ENCODE measurements around the gene GON7. TPM values are rescaled to one million over a fixed set of nuclear protein-coding genes. Genes with fewer than 3 reads are reported as not detected.
"Not testable (repeated sequence)": the region's sequence is repeated elsewhere in the genome, so short reads cannot be mapped to it uniquely, and the experiment has no call there.

GON7 gene
- total RNA-seq, 1 experiment from 2014 or later: 11.2 TPM

DNA sequence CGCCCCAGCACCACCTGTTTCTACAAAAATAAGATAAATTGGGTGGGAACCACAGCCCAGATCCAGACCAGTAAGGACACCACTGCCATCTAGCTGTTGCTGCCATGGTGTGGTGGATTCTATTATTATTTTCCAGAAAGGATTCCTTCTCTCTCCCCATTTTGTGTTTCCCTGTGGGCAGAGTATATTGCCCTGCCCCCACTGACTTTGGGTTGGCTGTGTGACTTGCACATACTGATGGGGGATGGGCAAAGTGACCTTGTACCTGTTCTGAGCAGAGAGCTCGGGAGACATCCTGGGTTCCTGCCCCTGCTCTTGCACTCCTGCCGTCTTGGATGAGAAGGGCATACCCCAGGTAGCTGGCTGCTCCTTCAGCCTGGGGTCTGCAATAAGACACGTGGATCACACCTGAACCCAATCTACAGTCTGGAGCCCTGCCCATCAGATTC is 46.5 kb downstream of the GON7 start:
- no peak overlapping the region for H2AFZ ChIP-seq (ENCODE audit: low read depth, low read length, poor library complexity, severe bottlenecking)

DNA sequence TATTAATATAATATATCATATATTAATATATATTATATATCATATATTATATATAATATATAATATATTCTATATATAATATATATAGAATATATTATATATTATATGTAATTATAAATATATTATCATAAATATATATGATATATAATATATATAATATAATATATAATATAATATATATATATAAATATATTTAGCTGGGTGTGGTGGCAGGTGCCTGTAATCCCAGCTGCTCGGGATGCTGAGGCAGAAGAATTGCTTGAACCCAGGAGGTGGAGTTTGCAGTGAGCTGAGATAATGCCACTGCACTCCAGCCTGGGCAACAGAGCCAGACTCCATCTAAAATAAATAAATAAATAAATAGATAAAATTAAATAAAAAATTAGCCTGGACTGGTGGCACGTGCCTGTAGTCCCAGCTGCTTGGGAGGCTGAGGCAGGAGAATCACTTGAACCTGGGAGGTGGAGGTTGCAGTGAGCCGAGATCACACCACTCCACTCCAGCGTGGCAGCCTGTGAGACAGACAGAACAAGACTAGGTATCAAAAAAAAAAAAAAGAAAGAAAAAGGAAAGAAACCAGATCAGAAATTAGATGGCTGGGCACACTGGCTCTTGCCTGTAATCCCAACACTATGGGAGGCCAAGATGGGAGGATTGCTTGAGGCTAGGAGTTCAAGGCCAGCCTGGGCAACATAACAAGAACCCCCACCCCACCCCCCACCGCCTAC is 47.1 kb downstream of the GON7 start:
- not testable (repeated sequence) for H3K36me3 ChIP-seq (ENCODE audit: control insufficient read depth in 1 of 2, insufficient read depth in 2 of 2, low read length in 2 of 2); H3K9me3 ChIP-seq (ENCODE audit: control insufficient read depth in 1 of 2, insufficient read depth in 1 of 2, low read depth in 1 of 2, low read length in 2 of 2); BruUV-seq (replicated peaks); DNase-seq (ENCODE audit: low read depth, low spot score); H3K4me3 ChIP-seq (replicated peaks in 1 of 2; ENCODE audit: low read depth in 1 of 2, low read length in 2 of 2); H4K20me1 ChIP-seq (ENCODE audit: insufficient read depth); H3K27me3 ChIP-seq (ENCODE audit: insufficient read depth, low read length); H3K79me2 ChIP-seq (ENCODE audit: insufficient read depth, low read length); H2AFZ ChIP-seq (ENCODE audit: low read depth, low read length, poor library complexity, severe bottlenecking); H3K27ac ChIP-seq (ENCODE audit: low read depth, low read length); H3K9me2 ChIP-seq (ENCODE audit: insufficient read depth); H3K4me1 ChIP-seq (ENCODE audit: control insufficient read depth in 1 of 2, insufficient read depth in 2 of 2, low read length in 2 of 2); H3K9ac ChIP-seq (ENCODE audit: low read length)
- CTCF ChIA-PET: interaction anchor here (0.6 to 1.9 kb wide), 12 partner anchors 9 to 445 kb away, joined by 3 to 11 read pairs (median 4); no protein-coding TSS in a partner anchor
- ATAC-seq: peak; percentile 3; the same call in 1 of the 2 replicates
- RAD21 ChIA-PET (ENCODE audit: low non-redundant PET in 1 of 2, low total read pairs in 2 of 2, uncharacterized antibody in 2 of 2, unreplicated experiment in 2 of 2): interaction anchor here in 1 of 2 experiments (0.6 to 1.2 kb wide), 2 partner anchors 28 to 47 kb away, joined by 3 read pairs; no protein-coding TSS in a partner anchor
- intact Hi-C loops (cut with micrococcal nuclease): loop anchor here (1.0 kb wide), 1 partner anchor 207 kb away; no protein-coding TSS in a partner anchor
- POLR2A ChIA-PET: interaction anchor here (1.2 to 1.4 kb wide), 2 partner anchors 10 to 25 kb away, joined by 3 to 6 read pairs; partner anchors contain the start of genes LYSET and MOAP1
- peak overlapping the region; percentile 6; the same call in 1 of the 2 replicates for H3K4me2 ChIP-seq (ENCODE audit: low read length)

More for the DNA sequence above, 46.5 kb downstream of the GON7 start:
- TF ChIP-seq ZFX (IDR thresholded peaks at IDR 0.05) (no peak), EZH2 (IDR thresholded peaks at IDR 0.05) (no peak), SIN3A (IDR thresholded peaks at IDR 0.05; ENCODE audit: low read depth) (no peak), ZNF274 (IDR thresholded peaks at IDR 0.05; ENCODE audit: low read depth, low read length) (no peak), CBX3 (IDR thresholded peaks at IDR 0.05; ENCODE audit: low read depth) (no peak), POLR2AphosphoS5 (IDR thresholded peaks at IDR 0.05; ENCODE audit: low read depth, low read length) (no peak), CEBPB (IDR thresholded peaks at IDR 0.05; ENCODE audit: low read depth) (no peak), RAD21 (IDR thresholded peaks at IDR 0.05; ENCODE audit: low read depth) (peak; percentile 66)
- TF ChIP-seq, protein P1, sequence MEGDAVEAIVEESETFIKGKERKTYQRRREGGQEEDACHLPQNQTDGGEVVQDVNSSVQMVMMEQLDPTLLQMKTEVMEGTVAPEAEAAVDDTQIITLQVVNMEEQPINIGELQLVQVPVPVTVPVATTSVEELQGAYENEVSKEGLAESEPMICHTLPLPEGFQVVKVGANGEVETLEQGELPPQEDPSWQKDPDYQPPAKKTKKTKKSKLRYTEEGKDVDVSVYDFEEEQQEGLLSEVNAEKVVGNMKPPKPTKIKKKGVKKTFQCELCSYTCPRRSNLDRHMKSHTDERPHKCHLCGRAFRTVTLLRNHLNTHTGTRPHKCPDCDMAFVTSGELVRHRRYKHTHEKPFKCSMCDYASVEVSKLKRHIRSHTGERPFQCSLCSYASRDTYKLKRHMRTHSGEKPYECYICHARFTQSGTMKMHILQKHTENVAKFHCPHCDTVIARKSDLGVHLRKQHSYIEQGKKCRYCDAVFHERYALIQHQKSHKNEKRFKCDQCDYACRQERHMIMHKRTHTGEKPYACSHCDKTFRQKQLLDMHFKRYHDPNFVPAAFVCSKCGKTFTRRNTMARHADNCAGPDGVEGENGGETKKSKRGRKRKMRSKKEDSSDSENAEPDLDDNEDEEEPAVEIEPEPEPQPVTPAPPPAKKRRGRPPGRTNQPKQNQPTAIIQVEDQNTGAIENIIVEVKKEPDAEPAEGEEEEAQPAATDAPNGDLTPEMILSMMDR (IDR thresholded peaks at IDR 0.05 in 2 of 3, conservative IDR thresholded peaks at IDR 0.05 in 1 of 3; ENCODE audit: borderline replicate concordance in 1 of 3, insufficient read depth in 1 of 3, low read depth in 2 of 3, low read length in 2 of 3): peak; percentile 34 to 58 (median 52); a peak in 5 of 6 replicates
- no TSS peak for BruUV-seq (replicated peaks)
- CTCF ChIA-PET: interaction anchor here (0.6 to 1.9 kb wide), 12 partner anchors 8 to 445 kb away, joined by 3 to 11 read pairs (median 4); no protein-coding TSS in a partner anchor
- H3K9me3 ChIP-seq (ENCODE audit: control insufficient read depth in 1 of 2, insufficient read depth in 1 of 2, low read depth in 1 of 2, low read length in 2 of 2): no peaks in the 10 kb centered on the region
- no peaks in the 10 kb centered on the region for H3K9me2 ChIP-seq (ENCODE audit: insufficient read depth)
- peak overlapping the region; percentile 6; the same call in 1 of the 2 replicates for H3K4me2 ChIP-seq (ENCODE audit: low read length)
- peak; percentile 87 for ATAC-seq
- POLR2A ChIA-PET: interaction anchor here (1.2 to 1.4 kb wide), 2 partner anchors 9 to 24 kb away, joined by 3 to 6 read pairs; partner anchors contain the start of genes LYSET and MOAP1
- DNase-seq (ENCODE audit: low read depth, low spot score): peak; percentile 21
- RAD21 ChIA-PET (ENCODE audit: low non-redundant PET in 1 of 2, low total read pairs in 2 of 2, uncharacterized antibody in 2 of 2, unreplicated experiment in 2 of 2): interaction anchor here in 1 of 2 experiments (0.6 to 1.2 kb wide), 2 partner anchors 29 to 47 kb away, joined by 3 read pairs; no protein-coding TSS in a partner anchor
- H3K4me3 ChIP-seq (replicated peaks in 1 of 2; ENCODE audit: low read depth in 1 of 2, low read length in 2 of 2): no peak overlapping the region
- H3K27me3 ChIP-seq (ENCODE audit: insufficient read depth, low read length): no peaks in the 10 kb centered on the region
- intact Hi-C loops (cut with micrococcal nuclease): loop anchor here (1.0 kb wide), 1 partner anchor 208 kb away; no protein-coding TSS in a partner anchor
- H3K27ac ChIP-seq (ENCODE audit: low read depth, low read length): no peak overlapping the region
- no peaks in the 10 kb centered on the region for H4K20me1 ChIP-seq (ENCODE audit: insufficient read depth)
- no peak overlapping the region for H3K9ac ChIP-seq (ENCODE audit: low read length)
- no peaks in the 10 kb centered on the region for H3K36me3 ChIP-seq (ENCODE audit: control insufficient read depth in 1 of 2, insufficient read depth in 2 of 2, low read length in 2 of 2)
- H3K4me1 ChIP-seq (ENCODE audit: control insufficient read depth in 1 of 2, insufficient read depth in 2 of 2, low read length in 2 of 2): peaks cover 0 to 8% of the 10 kb centered on the region in 2 experiments; a peak in 2 of 4 replicates
- H3K79me2 ChIP-seq (ENCODE audit: insufficient read depth, low read length): no peaks in the 10 kb centered on the region

DNA sequence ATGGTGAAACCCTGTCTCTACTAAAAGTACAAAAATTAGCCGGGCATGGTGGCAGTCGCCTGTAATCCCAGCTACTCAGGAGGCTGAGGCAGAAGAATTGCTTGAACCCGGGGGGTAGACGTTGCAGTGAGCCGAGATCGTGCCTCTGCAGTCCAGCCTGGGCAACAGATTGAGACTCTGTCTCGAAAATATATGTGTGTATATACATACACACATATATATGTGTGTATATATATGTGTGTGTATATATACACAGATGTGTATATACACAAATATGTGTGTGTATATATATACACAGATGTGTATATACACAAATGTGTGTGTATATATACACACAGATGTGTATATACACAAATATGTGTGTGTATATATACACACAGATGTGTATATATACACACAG is 48.5 kb downstream of the GON7 start:
- RAD21 ChIA-PET (ENCODE audit: low non-redundant PET in 1 of 2, low total read pairs in 2 of 2, uncharacterized antibody in 2 of 2, unreplicated experiment in 2 of 2); CTCF ChIA-PET; H2AFZ ChIP-seq (ENCODE audit: low read depth, low read length, poor library complexity, severe bottlenecking); H3K4me3 ChIP-seq (replicated peaks in 1 of 2; ENCODE audit: low read depth in 1 of 2, low read length in 2 of 2); H3K27me3 ChIP-seq (ENCODE audit: insufficient read depth, low read length); H3K36me3 ChIP-seq (ENCODE audit: control insufficient read depth in 1 of 2, insufficient read depth in 2 of 2, low read length in 2 of 2); H3K79me2 ChIP-seq (ENCODE audit: insufficient read depth, low read length); H3K27ac ChIP-seq (ENCODE audit: low read depth, low read length); H3K9me3 ChIP-seq (ENCODE audit: control insufficient read depth in 1 of 2, insufficient read depth in 1 of 2, low read depth in 1 of 2, low read length in 2 of 2); POLR2A ChIA-PET; H3K4me1 ChIP-seq (ENCODE audit: control insufficient read depth in 1 of 2, insufficient read depth in 2 of 2, low read length in 2 of 2); ATAC-seq; BruUV-seq (replicated peaks); DNase-seq (ENCODE audit: low read depth, low spot score); intact Hi-C loops (cut with micrococcal nuclease); H3K9me2 ChIP-seq (ENCODE audit: insufficient read depth); H4K20me1 ChIP-seq (ENCODE audit: insufficient read depth); H3K4me2 ChIP-seq (ENCODE audit: low read length); H3K9ac ChIP-seq (ENCODE audit: low read length): not testable (repeated sequence)
